HepG2 (cell line): Measurements from ENCODE around the gene EFNA3. TPM values are rescaled to one million over a fixed set of nuclear protein-coding genes. Genes with fewer than 3 reads are reported as not detected.
A peak's percentile ranks its signal among the peaks of the same experiment; 100 is the strongest.

ENCODE experiments used
- BRF2 ChIP-seq: sonication (generic); formaldehyde crosslinking; IDR thresholded peaks from 2 replicates; pipeline ENCODE4 v1.8.1; 2022; ENCODE audit warnings: mild to moderate bottlenecking, missing genetic modification reagents
- CCDC6 ChIP-seq: sonication (generic); formaldehyde crosslinking; IDR thresholded peaks from 2 replicates; pipeline ENCODE4 v1.8.1; 2022; ENCODE audit warnings: mild to moderate bottlenecking, missing genetic modification reagents, moderate library complexity
- CENPX ChIP-seq: sonication (generic); formaldehyde crosslinking; IDR thresholded peaks from 2 replicates; pipeline ENCODE4 v1.9.0; 2021; ENCODE audit warnings: mild to moderate bottlenecking, missing genetic modification reagents, moderate library complexity
- HOXA5 ChIP-seq: sonication (generic); formaldehyde crosslinking; IDR thresholded peaks from 2 replicates; pipeline ENCODE4 v1.4.0; 2020; ENCODE audit warnings: missing genetic modification reagents
- KLF16 ChIP-seq, 2 experiments: sonication (generic) in 1 of 2; formaldehyde crosslinking in 1 of 2; IDR thresholded peaks; 2 replicates each; pipeline versions ENCODE4 v1.6.1 to v1.8.0; 2016 to 2023; ENCODE audit warnings: missing genetic modification reagents in 2 of 2, missing compliant biosample characterization in 1 of 2
- MYNN ChIP-seq: sonication (generic); formaldehyde crosslinking; IDR thresholded peaks from 2 replicates; pipeline ENCODE4 v1.4.0; 2020; ENCODE audit warnings: mild to moderate bottlenecking, low read depth, missing genetic modification reagents
- NR2F6 ChIP-seq, 2 experiments: IDR thresholded peaks; 2 replicates each; pipeline ENCODE4 v1.6.1; 2016; ENCODE audit warnings: antibody characterized with exemption in 1 of 2, mild to moderate bottlenecking in 1 of 2
- RBM22 ChIP-seq: fragments of 200-400 bp; formaldehyde crosslinking; optimal IDR thresholded peaks from 2 replicates; pipeline ENCODE3; 2017; ENCODE audit warnings: mild to moderate bottlenecking, low read length, moderate library complexity
- SNAPC4 ChIP-seq: sonication (generic); formaldehyde crosslinking; IDR thresholded peaks from 2 replicates; pipeline ENCODE4 v1.4.0; 2020; ENCODE audit warnings: mild to moderate bottlenecking, missing genetic modification reagents
- TCF7 ChIP-seq: sonication (generic); IDR thresholded peaks from 2 replicates; pipeline ENCODE4 v1.6.1; 2016; ENCODE audit warnings: antibody characterized with exemption, low read depth
- THYN1 ChIP-seq: sonication (generic); formaldehyde crosslinking; IDR thresholded peaks from 2 replicates; pipeline ENCODE4 v1.8.1; 2023; ENCODE audit warnings: low read depth, mild to moderate bottlenecking, moderate library complexity, missing genetic modification reagents, borderline replicate concordance
- ZNF230 ChIP-seq: sonication (generic); formaldehyde crosslinking; IDR thresholded peaks from 2 replicates; pipeline ENCODE4 v1.4.0; 2020; ENCODE audit warnings: mild to moderate bottlenecking, missing genetic modification reagents
- ZNF251 ChIP-seq: sonication (generic); formaldehyde crosslinking; IDR thresholded peaks from 2 replicates; pipeline ENCODE4 v1.9.0; 2021; ENCODE audit warnings: mild to moderate bottlenecking, missing genetic modification reagents
- ZNF253 ChIP-seq: sonication (generic); formaldehyde crosslinking; IDR thresholded peaks from 2 replicates; pipeline ENCODE4 v1.8.0; 2022; ENCODE audit warnings: mild to moderate bottlenecking, missing genetic modification reagents, borderline replicate concordance
- ZNF326 ChIP-seq: sonication (generic); formaldehyde crosslinking; IDR thresholded peaks from 2 replicates; pipeline ENCODE4 v1.4.0; 2020; ENCODE audit warnings: missing genetic modification reagents, borderline replicate concordance
- ZNF496 ChIP-seq: sonication (generic); formaldehyde crosslinking; IDR thresholded peaks from 2 replicates; pipeline ENCODE4 v1.8.1; 2023; ENCODE audit warnings: mild to moderate bottlenecking, moderate library complexity, missing genetic modification reagents; ENCODE audit not compliant: insufficient replicate concordance
- ZNF672 ChIP-seq: sonication (generic); formaldehyde crosslinking; IDR thresholded peaks from 2 replicates; pipeline ENCODE4 v1.8.1; 2022; ENCODE audit warnings: missing genetic modification reagents
- ZNF782 ChIP-seq: sonication (generic); formaldehyde crosslinking; IDR thresholded peaks from 2 replicates; pipeline ENCODE4 v1.4.0; 2020; ENCODE audit warnings: missing genetic modification reagents, mild to moderate bottlenecking, borderline replicate concordance
- ZNF883 ChIP-seq: sonication (generic); formaldehyde crosslinking; IDR thresholded peaks from 2 replicates; pipeline ENCODE4 v1.5.1; 2020; ENCODE audit warnings: mild to moderate bottlenecking, missing genetic modification reagents; ENCODE audit errors: not compliant biosample characterization
- polyA plus RNA-seq, 8 experiments: library from polyadenylated mRNA; depleted of rRNA in 3 of 8; stranded (reverse) in 7 of 8; unstranded in 1 of 8; fragments of >200 nt; fragmentation: Illumina TruSeq in 4 of 8; extraction: Trizol in 4 of 8; gene quantifications; 2 replicates each; pipeline versions ENCODE4 v1.2.1 to v1.2.3, GENCODE V29; 2011 to 2016; ENCODE audit warnings: low read depth in 4 of 8, missing spikeins in 1 of 8, mixed read lengths in 1 of 8; ENCODE audit not compliant: insufficient read depth in 1 of 8
- total RNA-seq, 5 experiments: library from RNA; depleted of rRNA; stranded (reverse); fragments of >200 nt; fragmentation: Illumina TruSeq; extraction: Trizol; gene quantifications; 2 replicates each; pipeline ENCODE4 v1.2.3, GENCODE V29; 2016; ENCODE audit warnings: low read depth in 1 of 5
- TF ChIP-seq, protein P1 (sequence below): sonication (generic); formaldehyde crosslinking; IDR thresholded peaks from 2 replicates; pipeline ENCODE4 v1.8.0; 2022; ENCODE audit warnings: mild to moderate bottlenecking, missing genetic modification reagents, moderate library complexity
- TF ChIP-seq, protein P2 (sequence below): IDR thresholded peaks from 2 replicates; pipeline ENCODE4 v1.6.1; 2016; ENCODE audit warnings: control low read depth

The EFNA3 gene
- total and polyA plus RNA-seq, 2 of the 13 experiments (the other 11 are each of a cell fraction or from before 2014, with no cell fraction given): 1.0 to 5.7 TPM

DNA sequence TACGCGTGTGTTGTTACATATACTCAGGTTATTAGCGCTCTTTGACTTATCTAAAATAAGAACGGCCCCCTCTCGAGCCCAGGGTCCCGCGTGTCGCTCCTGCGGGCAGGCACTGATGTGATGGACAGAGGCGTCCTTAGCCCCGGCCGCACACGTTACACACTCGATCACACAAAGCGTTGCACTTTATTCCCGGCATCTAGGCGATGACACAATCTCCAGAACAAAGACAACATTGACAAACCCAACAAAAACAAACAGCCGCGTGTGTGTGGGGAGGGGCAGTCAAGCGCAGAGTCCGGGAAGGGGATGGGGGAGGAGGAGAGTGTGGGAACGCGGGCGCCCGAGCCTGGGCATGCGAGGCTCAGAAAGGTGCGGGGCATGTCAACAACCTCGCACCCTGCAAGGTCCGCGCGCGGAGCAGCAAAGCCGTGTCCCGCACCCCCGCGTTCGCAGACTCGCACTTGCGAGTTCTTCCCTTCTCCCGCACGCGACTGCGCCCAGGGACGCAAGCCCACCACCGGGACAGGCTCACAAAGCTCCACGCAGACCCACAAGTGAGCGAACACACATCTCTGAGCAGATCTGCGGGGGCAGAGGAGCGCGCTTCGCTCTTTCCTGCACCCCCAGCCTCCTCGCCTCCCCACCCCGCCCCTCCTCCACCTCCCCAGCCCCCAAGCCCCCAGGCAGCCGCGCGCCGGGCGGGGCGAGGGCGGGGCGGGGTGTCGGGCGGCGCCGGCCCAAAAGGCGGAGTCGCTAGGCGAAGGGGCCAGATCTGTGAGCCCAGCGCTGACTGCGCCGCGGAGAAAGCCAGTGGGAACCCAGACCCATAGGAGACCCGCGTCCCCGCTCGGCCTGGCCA lies 48.7 kb downstream of the EFNA3 start, which contains the start of gene EFNA1 (continued):
- TF ChIP-seq, protein P1, sequence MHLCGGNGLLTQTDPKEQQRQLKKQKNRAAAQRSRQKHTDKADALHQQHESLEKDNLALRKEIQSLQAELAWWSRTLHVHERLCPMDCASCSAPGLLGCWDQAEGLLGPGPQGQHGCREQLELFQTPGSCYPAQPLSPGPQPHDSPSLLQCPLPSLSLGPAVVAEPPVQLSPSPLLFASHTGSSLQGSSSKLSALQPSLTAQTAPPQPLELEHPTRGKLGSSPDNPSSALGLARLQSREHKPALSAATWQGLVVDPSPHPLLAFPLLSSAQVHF: no peak; the same call in 1 of the 2 replicates
- TF ChIP-seq ZNF253 (CRISPR knock-in tag): peak; percentile 2; the same call in 1 of the 2 replicates
- TF ChIP-seq TCF7: peak; percentile 81
- TF ChIP-seq RBM22: peak; percentile 9
- TF ChIP-seq ZNF672 (CRISPR knock-in tag): 0 out of 2 replicates have a peak, but pooled peaks have one; percentile 64
- no peak for TF ChIP-seq ZNF496
- TF ChIP-seq BRF2 (CRISPR knock-in tag): peak; percentile 84; the same call in 1 of the 2 replicates
- peak; percentile 12; the same call in 1 of the 2 replicates for TF ChIP-seq SNAPC4
- no peak for TF ChIP-seq MYNN
- TF ChIP-seq ZNF326 (CRISPR knock-in tag): no peak
- TF ChIP-seq, protein P2, sequence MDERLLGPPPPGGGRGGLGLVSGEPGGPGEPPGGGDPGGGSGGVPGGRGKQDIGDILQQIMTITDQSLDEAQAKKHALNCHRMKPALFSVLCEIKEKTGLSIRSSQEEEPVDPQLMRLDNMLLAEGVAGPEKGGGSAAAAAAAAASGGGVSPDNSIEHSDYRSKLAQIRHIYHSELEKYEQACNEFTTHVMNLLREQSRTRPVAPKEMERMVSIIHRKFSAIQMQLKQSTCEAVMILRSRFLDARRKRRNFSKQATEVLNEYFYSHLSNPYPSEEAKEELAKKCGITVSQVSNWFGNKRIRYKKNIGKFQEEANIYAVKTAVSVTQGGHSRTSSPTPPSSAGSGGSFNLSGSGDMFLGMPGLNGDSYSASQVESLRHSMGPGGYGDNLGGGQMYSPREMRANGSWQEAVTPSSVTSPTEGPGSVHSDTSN (CRISPR knock-in tag): peak; percentile 50
- TF ChIP-seq CENPX: no peak
- no peak for TF ChIP-seq ZNF251 (CRISPR knock-in tag)
- TF ChIP-seq ZNF230: peak; percentile 43; the same call in 1 of the 2 replicates
- no peak for TF ChIP-seq ZNF782 (CRISPR knock-in tag)
- TF ChIP-seq THYN1 (CRISPR knock-in tag): no peak
- peak; percentile 33 for TF ChIP-seq HOXA5 (CRISPR knock-in tag)
- TF ChIP-seq ZNF883 (CRISPR knock-in tag): no peak
- TF ChIP-seq NR2F6 (IDR thresholded peaks at IDR 0.05): peak; percentile 87
- peak; percentile 93 for TF ChIP-seq NR2F6 (CRISPR knock-in tag; IDR thresholded peaks at IDR 0.05)
- TF ChIP-seq CCDC6: no peak
- TF ChIP-seq KLF16 (CRISPR knock-in tag; IDR thresholded peaks at IDR 0.05): peak in 1 of 2 experiments; percentile 82; a peak in 2 of 4 replicates
